OCI-LY7 (cell line): ENCODE measurements around the gene FAM13A.

Source experiments
- EZH2phosphoT487 ChIP-seq: fragments of 200-600 bp; sonication (generic); IDR thresholded peaks from 2 replicates; pipeline ENCODE4 v1.6.1; 2018; ENCODE audit warnings: low read depth, borderline replicate concordance, mild to moderate bottlenecking, mixed run types, antibody characterized with exemption, low read length, moderate library complexity, mixed read lengths
- TF ChIP-seq, protein P1 (sequence below): fragments of 200-600 bp; sonication (generic); conservative IDR thresholded peaks from 2 replicates; pipeline ENCODE4 v1.5.1; 2014; ENCODE audit warnings: mild to moderate bottlenecking, antibody characterized with exemption, low read length, moderate library complexity, mixed read lengths

DNA sequence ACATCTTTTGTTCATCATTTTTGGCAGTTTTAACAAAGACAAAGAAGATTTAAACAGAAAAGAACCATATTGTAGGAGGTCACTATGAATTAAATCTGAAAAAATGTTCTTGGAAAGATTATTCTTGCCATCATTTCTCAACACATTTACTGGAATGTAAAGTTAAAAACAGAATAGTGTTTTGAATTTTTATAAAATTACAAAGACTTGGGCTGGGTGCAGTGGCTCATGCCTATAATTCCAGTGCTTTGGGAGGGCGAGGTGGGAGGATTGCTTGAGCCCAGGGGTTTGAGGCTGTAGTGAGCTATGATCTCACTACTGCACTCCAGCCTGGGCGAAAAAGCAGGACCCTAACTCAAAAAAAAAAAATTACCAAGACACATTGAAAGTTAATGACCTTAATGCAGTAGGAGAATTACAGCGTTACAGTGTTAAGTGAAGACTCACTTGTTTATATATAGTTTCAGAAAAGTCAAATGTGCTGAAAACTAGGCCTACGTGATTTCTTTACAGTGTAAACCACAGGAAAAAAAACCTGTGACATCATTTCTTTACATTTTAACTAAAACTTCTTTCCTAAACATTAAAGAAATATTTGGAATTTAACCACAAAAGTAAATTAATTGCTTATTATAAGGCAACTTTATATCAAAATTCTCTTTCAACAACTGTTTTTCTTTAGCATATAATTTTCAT lies 7.9 kb downstream of the FAM13A start:
- TF ChIP-seq, protein P1, sequence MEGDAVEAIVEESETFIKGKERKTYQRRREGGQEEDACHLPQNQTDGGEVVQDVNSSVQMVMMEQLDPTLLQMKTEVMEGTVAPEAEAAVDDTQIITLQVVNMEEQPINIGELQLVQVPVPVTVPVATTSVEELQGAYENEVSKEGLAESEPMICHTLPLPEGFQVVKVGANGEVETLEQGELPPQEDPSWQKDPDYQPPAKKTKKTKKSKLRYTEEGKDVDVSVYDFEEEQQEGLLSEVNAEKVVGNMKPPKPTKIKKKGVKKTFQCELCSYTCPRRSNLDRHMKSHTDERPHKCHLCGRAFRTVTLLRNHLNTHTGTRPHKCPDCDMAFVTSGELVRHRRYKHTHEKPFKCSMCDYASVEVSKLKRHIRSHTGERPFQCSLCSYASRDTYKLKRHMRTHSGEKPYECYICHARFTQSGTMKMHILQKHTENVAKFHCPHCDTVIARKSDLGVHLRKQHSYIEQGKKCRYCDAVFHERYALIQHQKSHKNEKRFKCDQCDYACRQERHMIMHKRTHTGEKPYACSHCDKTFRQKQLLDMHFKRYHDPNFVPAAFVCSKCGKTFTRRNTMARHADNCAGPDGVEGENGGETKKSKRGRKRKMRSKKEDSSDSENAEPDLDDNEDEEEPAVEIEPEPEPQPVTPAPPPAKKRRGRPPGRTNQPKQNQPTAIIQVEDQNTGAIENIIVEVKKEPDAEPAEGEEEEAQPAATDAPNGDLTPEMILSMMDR: no peak
- no peak for TF ChIP-seq EZH2phosphoT487
